GM18508 (cell line): ENCODE data around the gene CTDP1.

ENCODE experiments used
- ATAC-seq: cut with Tn5 transposase; IDR thresholded peaks from one replicate; pipeline ENCODE4 v1.9.1; 2021; ENCODE audit warnings: moderate number of reproducible peaks; ENCODE audit not compliant: insufficient read depth, unreplicated experiment

Gene CTDP1

DNA sequence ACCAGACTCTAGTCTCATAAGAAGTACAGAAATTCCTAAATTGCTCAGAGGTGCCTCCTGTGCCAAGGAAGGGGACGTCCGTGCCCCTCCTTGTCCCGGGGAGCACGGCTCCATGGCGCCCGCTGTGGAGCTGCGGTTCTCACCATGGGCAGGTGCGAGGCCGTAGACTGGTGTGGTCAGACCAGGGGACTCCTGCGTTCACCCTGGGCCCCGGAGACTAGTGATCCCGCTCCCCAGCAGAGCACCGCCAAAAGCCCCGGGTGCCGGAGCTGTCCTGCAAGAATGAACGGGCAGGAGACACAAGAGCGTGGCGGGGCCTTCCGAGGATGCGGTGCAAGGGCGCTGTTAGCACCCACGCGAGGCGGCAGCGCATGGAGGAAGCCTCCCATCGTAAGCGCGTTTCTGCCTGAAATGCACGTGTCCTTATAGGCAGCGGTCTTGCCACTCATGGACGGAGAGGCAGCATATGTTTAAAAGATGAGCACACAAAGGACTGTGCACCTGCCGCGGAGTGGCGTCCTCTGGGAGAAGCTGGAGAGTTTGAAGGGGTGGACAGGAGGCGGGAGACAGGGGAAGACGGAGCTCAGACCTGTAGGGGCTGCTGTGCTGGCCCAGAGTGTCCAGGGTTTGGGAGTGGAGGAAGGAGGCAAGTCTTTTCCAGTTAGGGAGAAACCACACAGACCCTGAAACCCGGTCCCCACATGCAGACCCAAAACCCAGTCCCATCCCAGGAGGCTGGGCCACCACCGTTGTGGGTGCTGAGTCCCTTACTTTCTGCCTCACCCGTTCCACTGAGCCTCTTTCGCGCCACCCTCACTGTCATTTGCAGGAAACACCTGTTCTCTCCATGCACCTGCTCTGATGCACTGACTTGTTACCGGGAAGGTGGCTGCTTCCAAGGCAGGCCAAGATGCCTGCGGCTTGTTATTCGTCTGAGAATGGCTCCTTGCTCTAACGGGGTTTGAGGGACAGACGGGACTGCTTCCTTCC is 110.6 kb downstream of the CTDP1 start:
- no peak for ATAC-seq

GRCh38 chr18:79790996-79791972 is 111.7 kb downstream of the CTDP1 start:
- ATAC-seq, result no peak

DNA sequence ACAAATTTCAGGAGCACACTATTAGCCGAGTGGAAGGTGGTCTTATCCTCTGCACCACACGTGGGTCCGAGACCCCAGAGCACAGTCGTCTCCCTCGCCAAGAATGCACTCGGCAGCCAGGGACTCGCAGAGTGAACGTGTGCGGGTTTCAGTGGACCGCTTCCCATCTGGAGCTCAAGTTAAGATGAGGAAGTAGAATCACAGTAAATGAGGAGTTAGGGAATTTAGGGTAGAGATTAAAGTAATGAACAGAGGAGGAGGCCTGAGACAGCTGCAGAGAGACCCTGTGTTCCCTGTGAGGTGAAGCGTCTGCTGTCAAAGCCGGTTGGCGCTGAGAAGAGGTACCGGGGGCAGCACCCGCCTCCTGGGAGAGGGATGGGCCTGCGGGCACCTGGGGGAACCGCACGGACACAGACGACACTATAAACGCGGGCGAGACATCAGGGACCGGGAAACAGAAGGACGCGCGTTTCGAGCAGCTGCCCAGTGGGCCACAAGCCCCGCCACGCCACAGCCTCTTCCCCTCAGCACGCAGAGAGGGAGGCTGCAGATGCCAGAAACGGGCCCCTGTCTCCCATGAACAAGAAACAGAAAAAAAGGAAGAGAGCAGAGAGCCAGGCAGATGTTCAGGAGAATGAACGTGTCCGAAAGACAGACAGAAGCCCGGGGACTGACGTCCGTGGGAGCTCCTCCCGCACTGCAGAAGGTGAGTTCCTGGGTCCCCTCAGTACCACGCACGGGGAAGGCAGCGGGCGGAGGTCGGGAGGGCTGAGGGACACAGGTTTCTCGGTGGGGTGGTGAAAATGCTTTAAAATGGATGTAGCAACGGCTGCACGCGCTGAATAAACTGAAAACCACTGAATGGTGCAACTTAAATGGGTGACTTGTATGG is 112.7 kb downstream of the CTDP1 start:
- no peak for ATAC-seq

DNA sequence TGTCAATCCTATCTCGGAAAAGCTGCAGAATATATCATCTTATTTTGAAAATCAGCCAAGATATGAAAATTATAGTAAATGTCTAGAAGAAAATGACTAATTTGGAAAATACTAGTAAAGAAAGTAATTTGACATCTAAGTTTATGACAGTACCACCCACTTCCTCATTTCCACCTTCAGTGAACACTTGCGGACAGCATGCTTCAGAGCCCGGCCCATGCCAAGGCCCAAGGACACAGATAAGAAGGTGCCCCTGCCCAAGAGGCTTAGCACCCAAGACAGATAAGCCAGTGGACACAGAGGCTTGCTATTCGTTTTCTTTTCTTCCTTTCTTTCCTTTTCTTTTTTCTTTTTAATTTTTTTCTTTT is 113.4 kb downstream of the CTDP1 start:
- ATAC-seq, result no peak

- no peak for ATAC-seq
Observed at GRCh38 chr18:79794846-79795245, 115.2 kb downstream of the CTDP1 start.

- no peak for ATAC-seq
Observed at GRCh38 chr18:79795446-79795845, 115.8 kb downstream of the CTDP1 start.

DNA sequence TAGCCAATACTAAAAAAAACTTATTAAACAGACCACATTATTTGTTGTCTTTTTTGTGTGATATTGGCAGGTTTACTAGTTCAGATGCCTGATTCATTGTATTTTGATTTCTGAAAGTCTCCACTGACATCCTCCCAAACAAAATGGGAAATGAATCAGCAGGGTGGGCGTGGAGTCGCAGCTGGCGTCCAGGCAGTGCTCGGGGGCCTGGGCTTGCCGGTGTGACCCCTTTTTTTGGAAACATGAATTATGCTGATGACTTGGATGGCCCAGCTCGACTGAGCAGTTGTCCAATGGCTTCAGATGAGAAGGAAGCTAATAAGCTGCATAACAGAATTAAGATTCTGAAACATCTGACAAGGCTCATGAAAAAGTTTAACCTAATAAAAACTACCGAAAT is 116.4 kb downstream of the CTDP1 start:
- no peak for ATAC-seq

GRCh38 chr18:79796531-79797405 is 117.2 kb downstream of the CTDP1 start:
- no peak for ATAC-seq

GRCh38 chr18:79797518-79798345 is 118.1 kb downstream of the CTDP1 start, which contains the start of gene KCNG2:
Gene KCNG2 (plus strand): TSS chr18:79797938. CDS start chr18:79863668, 65,730 bp downstream.
- ATAC-seq, result no peak

DNA sequence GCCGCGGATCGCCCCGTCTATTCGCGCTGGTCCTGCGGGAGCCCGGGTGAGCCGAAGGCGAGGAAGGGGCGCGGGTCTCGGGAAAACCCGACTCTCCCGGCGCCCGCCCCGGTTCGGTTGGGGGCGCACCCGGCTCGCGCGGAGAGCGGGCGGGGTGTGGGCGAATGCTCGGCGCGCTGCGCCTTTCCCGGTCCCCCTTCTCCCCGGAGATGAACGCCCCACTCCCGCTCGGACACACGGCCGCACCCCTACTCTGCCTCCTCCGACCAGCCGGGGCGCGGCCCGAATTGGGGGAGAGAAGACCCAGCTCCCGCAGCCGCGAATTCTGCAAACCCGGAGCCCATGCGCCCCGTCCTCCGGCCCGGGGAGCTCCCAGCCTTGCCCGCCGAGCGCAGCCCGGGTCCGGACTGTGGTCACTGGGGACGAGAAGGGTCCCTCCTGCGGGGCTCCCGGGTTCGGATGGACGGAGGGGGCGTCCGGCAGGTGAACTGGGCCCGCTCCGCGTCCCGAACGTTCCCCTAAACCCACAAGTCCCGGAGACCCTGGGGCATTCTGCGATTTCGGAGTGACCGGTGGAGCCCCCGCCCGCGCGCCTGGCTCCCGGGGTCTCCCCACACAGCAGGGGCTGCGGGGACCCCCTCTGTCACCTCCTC is 118.9 kb downstream of the CTDP1 start:
- ATAC-seq, result no peak

- ATAC-seq, result no peak
Observed at GRCh38 chr18:79798999-79799370, 119.4 kb downstream of the CTDP1 start.

DNA sequence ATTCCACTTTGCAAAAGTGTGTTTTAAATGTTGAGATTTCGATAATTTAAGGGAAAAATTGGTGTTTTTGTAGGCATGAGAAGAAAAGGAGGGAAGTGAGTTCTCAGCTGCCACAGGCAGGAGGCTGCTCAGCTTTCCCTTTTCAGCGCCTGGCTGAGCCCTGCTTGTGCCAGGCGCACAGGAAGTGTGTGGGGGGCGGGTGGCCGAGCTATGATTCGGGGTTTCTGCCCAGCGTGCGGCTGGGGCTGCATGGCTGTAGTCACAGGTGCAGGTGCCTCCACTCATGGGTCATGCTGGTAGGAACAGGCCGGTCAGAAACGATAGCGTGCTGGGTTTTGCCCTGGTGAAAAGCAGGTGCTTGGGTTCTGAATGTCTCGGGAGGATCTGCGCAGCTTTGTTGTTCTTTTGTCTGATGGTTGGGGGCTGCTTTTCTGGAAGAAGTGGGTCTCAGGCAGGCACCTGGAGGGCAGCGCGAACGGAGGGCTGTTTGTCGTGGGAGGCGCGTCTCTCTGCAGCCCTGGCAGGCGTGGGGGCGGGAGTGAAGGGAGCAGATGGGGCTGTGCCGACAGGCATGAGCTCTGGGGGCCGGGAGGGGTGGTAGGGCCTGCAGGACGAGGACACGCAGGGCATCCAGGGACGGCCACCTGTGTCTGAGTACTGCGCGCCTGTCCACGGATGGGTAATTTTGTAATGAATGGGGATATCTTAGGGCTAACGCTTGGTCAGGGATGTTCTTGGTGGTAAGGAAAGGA is 120.2 kb downstream of the CTDP1 start:
- no peak for ATAC-seq

- no peak for ATAC-seq
Observed at GRCh38 chr18:79800371-79801180, 121.0 kb downstream of the CTDP1 start.

- ATAC-seq, result no peak
Observed at GRCh38 chr18:79801217-79801616, 121.6 kb downstream of the CTDP1 start.

DNA sequence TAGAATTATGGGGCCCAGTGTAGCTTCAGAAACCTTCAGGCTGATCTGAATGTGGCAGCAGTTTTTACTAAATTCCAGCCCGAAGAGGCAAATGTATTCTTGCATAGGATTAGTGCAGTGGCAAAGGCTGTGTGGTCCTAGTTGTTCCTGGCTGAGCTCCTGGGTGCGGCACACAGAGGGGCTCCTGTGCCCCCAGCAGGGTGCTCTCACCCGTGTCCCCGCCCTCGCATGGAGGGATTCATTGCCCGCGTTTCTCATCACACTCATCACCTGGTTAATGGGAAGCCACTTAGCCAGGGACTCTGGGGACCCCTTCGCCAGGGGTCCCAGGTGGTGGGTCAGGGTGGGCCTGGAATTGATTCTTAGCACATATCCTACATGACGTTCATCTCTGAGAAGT is 122.0 kb downstream of the CTDP1 start:
- ATAC-seq, result no peak

DNA sequence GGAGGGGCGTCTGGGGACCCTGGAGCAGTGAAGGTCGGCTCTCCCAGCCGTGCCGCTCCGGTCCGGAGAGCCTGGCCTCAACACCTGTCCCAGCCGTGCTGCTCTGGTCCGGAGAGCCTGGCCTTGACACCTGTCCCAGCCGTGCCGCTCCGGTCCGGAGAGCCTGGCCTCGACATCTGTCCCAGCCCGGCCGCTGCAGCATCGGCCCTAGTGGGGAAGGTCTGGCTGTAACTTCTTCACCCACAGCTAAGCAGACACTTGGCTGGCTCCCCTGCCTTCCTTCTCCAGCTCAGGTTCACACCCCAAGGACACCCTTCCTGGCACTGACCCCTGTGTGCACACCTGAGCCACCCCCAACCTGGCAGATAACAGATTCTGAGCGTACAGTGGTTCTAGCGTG is 122.7 kb downstream of the CTDP1 start:
- ATAC-seq, result no peak
